Testis (tissue), 2 donors: Measurements from ENCODE around the gene GFM1.

Experiments
- POLR2A ChIP-seq: fragments of 450-650 bp; IDR thresholded peaks from one replicate; pipeline ENCODE4 v1.6.1; 2017; ENCODE audit warnings: antibody characterized with exemption, mild to moderate bottlenecking, moderate library complexity
- TF ChIP-seq, protein P1 (sequence below), 3 experiments: fragments of 450-650 bp in 2 of 3; fragments of 200-600 bp in 1 of 3; sonication (generic) in 1 of 3; IDR thresholded peaks; one replicate each; pipeline ENCODE4 v1.5.1; 2016 to 2019; ENCODE audit warnings: antibody characterized with exemption in 3 of 3, mild to moderate bottlenecking in 2 of 3, moderate library complexity in 1 of 3

DNA sequence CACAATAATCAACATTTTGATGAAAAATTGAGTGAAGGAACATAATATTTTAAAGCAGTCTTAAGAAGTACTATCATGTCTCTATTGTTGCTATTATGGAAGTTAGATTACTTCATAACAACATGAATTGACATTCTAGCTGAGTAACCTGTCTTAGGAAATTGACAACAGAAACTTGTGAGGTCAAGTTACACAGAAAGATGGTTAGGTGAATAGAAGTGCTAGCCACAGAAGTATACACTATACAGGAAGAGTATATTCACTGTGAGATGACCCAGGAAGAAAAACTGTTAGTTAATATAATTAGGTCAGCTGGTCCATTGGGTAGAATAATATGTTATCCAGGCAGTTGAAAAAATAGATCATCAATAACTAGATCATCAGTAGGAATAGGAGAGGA lies 42.1 kb upstream of the GFM1 start:
- TF ChIP-seq POLR2A = no peak
- TF ChIP-seq, protein P1, sequence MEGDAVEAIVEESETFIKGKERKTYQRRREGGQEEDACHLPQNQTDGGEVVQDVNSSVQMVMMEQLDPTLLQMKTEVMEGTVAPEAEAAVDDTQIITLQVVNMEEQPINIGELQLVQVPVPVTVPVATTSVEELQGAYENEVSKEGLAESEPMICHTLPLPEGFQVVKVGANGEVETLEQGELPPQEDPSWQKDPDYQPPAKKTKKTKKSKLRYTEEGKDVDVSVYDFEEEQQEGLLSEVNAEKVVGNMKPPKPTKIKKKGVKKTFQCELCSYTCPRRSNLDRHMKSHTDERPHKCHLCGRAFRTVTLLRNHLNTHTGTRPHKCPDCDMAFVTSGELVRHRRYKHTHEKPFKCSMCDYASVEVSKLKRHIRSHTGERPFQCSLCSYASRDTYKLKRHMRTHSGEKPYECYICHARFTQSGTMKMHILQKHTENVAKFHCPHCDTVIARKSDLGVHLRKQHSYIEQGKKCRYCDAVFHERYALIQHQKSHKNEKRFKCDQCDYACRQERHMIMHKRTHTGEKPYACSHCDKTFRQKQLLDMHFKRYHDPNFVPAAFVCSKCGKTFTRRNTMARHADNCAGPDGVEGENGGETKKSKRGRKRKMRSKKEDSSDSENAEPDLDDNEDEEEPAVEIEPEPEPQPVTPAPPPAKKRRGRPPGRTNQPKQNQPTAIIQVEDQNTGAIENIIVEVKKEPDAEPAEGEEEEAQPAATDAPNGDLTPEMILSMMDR (IDR thresholded peaks at IDR 0.05) = no peak
